HL-60/S4 treated with retinoic acid at 250 ng/mL for 4 days and 3 days (cell line): Measurements from ENCODE around the gene PHLDA3.
"Not testable (repeated sequence)": the region's sequence is repeated elsewhere in the genome, so short reads cannot be mapped to it uniquely, and the experiment has no call there.

ENCODE experiments used
- in situ Hi-C: fragments of 300-500 bp; cut with MboI; formaldehyde crosslinking; loops from 2 replicates; pipeline ENCODE4 v1.7.0; 2022; ENCODE audit warnings: low sequenced_read_pairs

Gene PHLDA3

GRCh38 chr1:201504179-201504631 lies 35.2 kb upstream of the PHLDA3 start:
- in situ Hi-C loops = no loop called here

GRCh38 chr1:201503397-201504176 lies 34.6 kb upstream of the PHLDA3 start:
- in situ Hi-C loops = no loop called here

- in situ Hi-C loops = no loop called here
Measured at GRCh38 chr1:201502511-201502857, 33.5 kb upstream of the PHLDA3 start.

- in situ Hi-C loops = no loop called here
Measured at GRCh38 chr1:201501812-201502510, 33.0 kb upstream of the PHLDA3 start.

- in situ Hi-C loops = no loop called here
Measured at GRCh38 chr1:201501144-201501543, 32.2 kb upstream of the PHLDA3 start.

- in situ Hi-C loops = no loop called here
Measured at GRCh38 chr1:201500670-201501120, 31.7 kb upstream of the PHLDA3 start.

- in situ Hi-C loops = no loop called here
Measured at GRCh38 chr1:201499795-201500669, 31.0 kb upstream of the PHLDA3 start.

GRCh38 chr1:201499191-201499590 lies 30.2 kb upstream of the PHLDA3 start:
- in situ Hi-C loops = no loop called here

- in situ Hi-C loops = no loop called here
Measured at GRCh38 chr1:201498621-201499020, 29.6 kb upstream of the PHLDA3 start.

GRCh38 chr1:201497935-201498509 lies 29.0 kb upstream of the PHLDA3 start:
- in situ Hi-C loops = no loop called here

GRCh38 chr1:201496296-201496690 lies 27.3 kb upstream of the PHLDA3 start:
- in situ Hi-C loops = no loop called here

GRCh38 chr1:201495551-201496295 lies 26.7 kb upstream of the PHLDA3 start:
- in situ Hi-C loops = no loop called here

GRCh38 chr1:201493757-201494617 lies 25.0 kb upstream of the PHLDA3 start:
- in situ Hi-C loops = no loop called here

- in situ Hi-C loops = not testable (repeated sequence)
Measured at GRCh38 chr1:201493026-201493656, 24.2 kb upstream of the PHLDA3 start.

GRCh38 chr1:201491896-201492511 lies 23.0 kb upstream of the PHLDA3 start:
- in situ Hi-C loops = no loop called here

- in situ Hi-C loops = no loop called here
Measured at GRCh38 chr1:201490708-201491131, 21.7 kb upstream of the PHLDA3 start.

GRCh38 chr1:201489643-201490261 lies 20.8 kb upstream of the PHLDA3 start:
- in situ Hi-C loops = no loop called here
